Measurements from ENCODE around the gene DYRK3.
A peak's percentile ranks its signal among the peaks of the same experiment; 100 is the strongest.

Gene DYRK3

GRCh38 chr1:206662396-206663092 lies 27.2 kb downstream of the DYRK3 start:
- DNase-seq = no peak

- no peak for DNase-seq
Measured at GRCh38 chr1:206663362-206663761, 28.0 kb downstream of the DYRK3 start.

- peak; percentile 48 for DNase-seq
Measured at GRCh38 chr1:206663832-206664652, 28.7 kb downstream of the DYRK3 start.

GRCh38 chr1:206664740-206665139 lies 29.4 kb downstream of the DYRK3 start:
- no peak for DNase-seq

- no peak for DNase-seq
Measured at GRCh38 chr1:206666031-206666561, 30.8 kb downstream of the DYRK3 start.

- DNase-seq = no peak
Measured at GRCh38 chr1:206666954-206667665, 31.8 kb downstream of the DYRK3 start.

GRCh38 chr1:206668351-206668750 lies 33.0 kb downstream of the DYRK3 start:
- no peak for DNase-seq

GRCh38 chr1:206668874-206669410 lies 33.6 kb downstream of the DYRK3 start:
- no peak for DNase-seq

GRCh38 chr1:206672011-206672688 lies 36.8 kb downstream of the DYRK3 start:
- no peak for DNase-seq

- peak; percentile 3 for DNase-seq
Measured at GRCh38 chr1:206672844-206673758, 37.8 kb downstream of the DYRK3 start.

GRCh38 chr1:206674236-206674635 lies 38.9 kb downstream of the DYRK3 start:
- DNase-seq = no peak

GRCh38 chr1:206674745-206675175 lies 39.4 kb downstream of the DYRK3 start:
- DNase-seq = no peak

- DNase-seq = no peak
Measured at GRCh38 chr1:206676499-206676898, 41.2 kb downstream of the DYRK3 start.

- DNase-seq = no peak
Measured at GRCh38 chr1:206678490-206678889, 43.2 kb downstream of the DYRK3 start.

GRCh38 chr1:206679738-206680211 lies 44.4 kb downstream of the DYRK3 start:
- DNase-seq = peak; percentile 37

- DNase-seq = no peak
Measured at GRCh38 chr1:206680279-206680678, 44.9 kb downstream of the DYRK3 start.

GRCh38 chr1:206681359-206681758 lies 46.0 kb downstream of the DYRK3 start:
- DNase-seq = no peak

GRCh38 chr1:206682111-206682510 lies 46.8 kb downstream of the DYRK3 start:
- DNase-seq = no peak

GRCh38 chr1:206683313-206683712 lies 48.0 kb downstream of the DYRK3 start:
- DNase-seq = no peak

- DNase-seq = no peak
Measured at GRCh38 chr1:206684003-206684402, 48.7 kb downstream of the DYRK3 start.
